ENCODE results near the gene PFN1. TPM values are rescaled to one million over a fixed set of nuclear protein-coding genes. Genes with fewer than 3 reads are reported as not detected.

PFN1 gene
- total RNA-seq, 4 donors from 2014 or later, result 244 to 584 (median 435) TPM

DNA sequence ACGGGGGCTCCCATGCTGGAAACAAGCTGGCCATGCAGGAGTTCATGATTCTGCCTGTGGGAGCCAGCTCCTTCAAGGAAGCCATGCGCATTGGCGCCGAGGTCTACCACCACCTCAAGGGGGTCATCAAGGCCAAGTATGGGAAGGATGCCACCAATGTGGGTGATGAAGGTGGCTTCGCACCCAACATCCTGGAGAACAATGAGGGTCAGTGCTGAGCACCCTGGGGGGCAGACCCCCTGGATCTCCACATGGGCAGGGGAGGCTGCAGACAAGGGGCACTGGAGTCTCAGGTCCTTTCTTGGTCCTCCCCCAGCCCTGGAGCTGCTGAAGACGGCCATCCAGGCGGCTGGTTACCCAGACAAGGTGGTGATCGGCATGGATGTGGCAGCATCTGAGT, 6.8 kb upstream of the PFN1 start:
- TF ChIP-seq, protein P1, sequence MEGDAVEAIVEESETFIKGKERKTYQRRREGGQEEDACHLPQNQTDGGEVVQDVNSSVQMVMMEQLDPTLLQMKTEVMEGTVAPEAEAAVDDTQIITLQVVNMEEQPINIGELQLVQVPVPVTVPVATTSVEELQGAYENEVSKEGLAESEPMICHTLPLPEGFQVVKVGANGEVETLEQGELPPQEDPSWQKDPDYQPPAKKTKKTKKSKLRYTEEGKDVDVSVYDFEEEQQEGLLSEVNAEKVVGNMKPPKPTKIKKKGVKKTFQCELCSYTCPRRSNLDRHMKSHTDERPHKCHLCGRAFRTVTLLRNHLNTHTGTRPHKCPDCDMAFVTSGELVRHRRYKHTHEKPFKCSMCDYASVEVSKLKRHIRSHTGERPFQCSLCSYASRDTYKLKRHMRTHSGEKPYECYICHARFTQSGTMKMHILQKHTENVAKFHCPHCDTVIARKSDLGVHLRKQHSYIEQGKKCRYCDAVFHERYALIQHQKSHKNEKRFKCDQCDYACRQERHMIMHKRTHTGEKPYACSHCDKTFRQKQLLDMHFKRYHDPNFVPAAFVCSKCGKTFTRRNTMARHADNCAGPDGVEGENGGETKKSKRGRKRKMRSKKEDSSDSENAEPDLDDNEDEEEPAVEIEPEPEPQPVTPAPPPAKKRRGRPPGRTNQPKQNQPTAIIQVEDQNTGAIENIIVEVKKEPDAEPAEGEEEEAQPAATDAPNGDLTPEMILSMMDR (IDR thresholded peaks at IDR 0.05; ENCODE audit: low read depth), result no peak

GRCh38 chr17:4953451-4953961, 5.2 kb upstream of the PFN1 start:
- TF ChIP-seq, protein P1 (IDR thresholded peaks at IDR 0.05; ENCODE audit: low read depth), result no peak

GRCh38 chr17:4951486-4951885, 3.2 kb upstream of the PFN1 start:
- TF ChIP-seq, protein P1 (IDR thresholded peaks at IDR 0.05; ENCODE audit: low read depth), result no peak

DNA sequence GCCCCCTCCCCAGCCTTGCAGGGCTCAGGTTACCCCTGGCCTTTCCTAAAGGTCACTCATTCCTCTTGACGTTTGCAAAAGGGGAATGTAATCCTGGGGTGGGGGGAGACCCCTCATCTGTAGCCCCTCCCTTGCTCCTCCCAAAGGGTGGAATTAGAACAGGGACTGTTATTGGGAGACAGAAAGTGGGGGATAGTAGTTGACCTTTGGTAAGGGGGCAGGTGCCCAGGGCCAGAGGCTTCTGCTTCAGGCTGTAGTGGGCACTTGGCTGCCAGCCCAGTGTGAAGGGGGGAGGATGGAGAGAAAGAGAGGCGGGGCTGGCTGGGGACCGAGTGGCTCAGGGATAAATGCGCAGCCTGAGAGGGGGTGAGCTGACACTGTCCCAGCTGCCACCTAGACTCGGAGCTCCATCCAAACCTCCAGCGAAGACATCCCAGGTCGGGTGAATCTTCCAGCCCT, 2.4 kb upstream of the PFN1 start, which contains the start of gene ENO3:
Gene ENO3, plus strand, starts transcription at position 374 of the 459 bp plus-strand sequence. CDS start 711 bp downstream, outside the sequence.
- TF ChIP-seq, protein P1 (IDR thresholded peaks at IDR 0.05; ENCODE audit: low read depth), result no peak

GRCh38 chr17:4950075-4950745, 1.9 kb upstream of the PFN1 start:
- TF ChIP-seq, protein P1 (IDR thresholded peaks at IDR 0.05; ENCODE audit: low read depth), result no peak

DNA sequence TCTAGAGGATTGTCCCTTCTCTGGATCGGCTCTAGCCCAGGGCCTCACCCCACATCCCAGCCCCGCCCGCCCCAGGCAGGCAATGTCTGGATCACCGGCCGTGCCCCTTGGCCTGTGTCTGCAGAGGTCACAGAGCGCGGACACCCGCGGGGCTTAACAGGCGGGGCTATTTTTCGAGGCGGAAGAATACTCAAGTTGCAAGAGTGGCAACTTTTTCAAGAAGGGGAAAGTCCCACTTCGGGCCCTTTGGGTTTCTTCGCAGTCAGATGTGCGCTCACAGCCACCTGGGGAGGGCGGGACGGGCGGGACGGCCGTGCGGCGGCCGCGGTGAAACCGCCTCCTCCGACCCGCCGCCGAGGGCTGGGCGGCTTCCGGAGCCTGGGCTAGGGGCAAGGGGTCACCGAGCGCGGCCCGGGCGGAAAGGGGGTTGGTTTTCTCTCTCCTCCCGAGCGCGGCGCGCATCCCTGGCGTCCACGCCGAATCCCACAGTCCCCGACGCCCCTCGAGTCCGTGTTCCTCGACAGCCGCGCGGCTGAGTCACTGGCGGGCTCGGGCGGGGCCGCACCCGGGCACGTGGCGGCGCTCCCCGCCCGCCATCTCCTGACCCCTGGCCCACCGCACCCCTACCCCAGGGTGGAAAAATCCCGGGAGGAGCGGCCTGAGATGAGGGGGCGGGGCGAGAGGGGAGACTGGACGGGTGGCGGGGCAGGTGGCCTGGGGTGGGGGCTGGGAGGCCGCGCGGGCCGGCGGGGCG, 1.2 kb upstream of the PFN1 start:
- TF ChIP-seq, protein P1 (IDR thresholded peaks at IDR 0.05; ENCODE audit: low read depth), result no peak

DNA sequence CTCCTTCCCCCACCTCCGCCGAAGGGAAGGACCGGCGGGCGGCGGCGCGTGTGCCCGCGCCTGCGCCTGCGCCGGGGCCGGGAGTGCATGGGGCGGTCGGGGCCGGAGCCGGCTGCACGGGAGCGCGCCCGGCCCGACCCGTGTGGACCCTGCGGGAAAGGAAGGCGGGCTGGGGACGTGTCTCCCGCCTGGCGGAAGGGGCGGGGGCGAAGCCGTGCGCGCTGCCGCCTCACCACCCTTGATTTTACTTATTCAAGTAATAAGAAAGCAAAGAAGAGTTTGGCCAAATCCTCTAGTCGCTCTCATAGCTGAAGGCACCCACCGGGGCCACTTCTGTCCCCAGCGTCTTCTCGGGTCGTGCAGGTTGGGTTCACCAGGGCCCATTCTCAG, 596 bp upstream of the PFN1 start:
- TF ChIP-seq, protein P1 (IDR thresholded peaks at IDR 0.05; ENCODE audit: low read depth), result no peak
